ENCODE data around the gene CLDN4.
"Not testable (repeated sequence)": the region's sequence is repeated elsewhere in the genome, so short reads cannot be mapped to it uniquely, and the experiment has no call there.

The CLDN4 gene

GRCh38 chr7:73830681-73831583, at the start of gene CLDN4:
TSS of gene CLDN4 (plus strand) at chr7:73830996. CDS start at chr7:73831202, 206 bp downstream.
- DNase-seq: no peak

- no peak for DNase-seq
Observed at GRCh38 chr7:73786588-73786987, 44.2 kb upstream of the CLDN4 start.

GRCh38 chr7:73787786-73788048, 43.1 kb upstream of the CLDN4 start:
- DNase-seq: not testable (repeated sequence)

GRCh38 chr7:73789051-73789450, 41.7 kb upstream of the CLDN4 start:
- DNase-seq: no peak

- not testable (repeated sequence) for DNase-seq
Observed at GRCh38 chr7:73791170-73791690, 39.6 kb upstream of the CLDN4 start.

- DNase-seq: not testable (repeated sequence)
Observed at GRCh38 chr7:73795188-73795587, 35.6 kb upstream of the CLDN4 start.

- not testable (repeated sequence) for DNase-seq
Observed at GRCh38 chr7:73796656-73797055, 34.1 kb upstream of the CLDN4 start.

GRCh38 chr7:73797176-73797575, 33.6 kb upstream of the CLDN4 start:
- DNase-seq: not testable (repeated sequence)

GRCh38 chr7:73799282-73800141, 31.3 kb upstream of the CLDN4 start:
- no peak for DNase-seq

- no peak for DNase-seq
Observed at GRCh38 chr7:73801577-73801976, 29.2 kb upstream of the CLDN4 start.

- no peak for DNase-seq
Observed at GRCh38 chr7:73802459-73802858, 28.3 kb upstream of the CLDN4 start.

GRCh38 chr7:73809467-73809951, 21.3 kb upstream of the CLDN4 start:
- no peak for DNase-seq

GRCh38 chr7:73810998-73811360, 19.8 kb upstream of the CLDN4 start:
- DNase-seq: no peak

- DNase-seq: peak; percentile 2 to 5
Observed at GRCh38 chr7:73811760-73812168, 19.0 kb upstream of the CLDN4 start.

GRCh38 chr7:73812996-73813395, 17.8 kb upstream of the CLDN4 start:
- no peak for DNase-seq

- DNase-seq: no peak
Observed at GRCh38 chr7:73815436-73815835, 15.4 kb upstream of the CLDN4 start.

GRCh38 chr7:73817121-73817520, 13.7 kb upstream of the CLDN4 start:
- DNase-seq: no peak

GRCh38 chr7:73820013-73820412, 10.8 kb upstream of the CLDN4 start:
- no peak for DNase-seq

- not testable (repeated sequence) for DNase-seq
Observed at GRCh38 chr7:73821597-73822285, 9.1 kb upstream of the CLDN4 start.

- no peak for DNase-seq
Observed at GRCh38 chr7:73822319-73823173, 8.2 kb upstream of the CLDN4 start.

GRCh38 chr7:73823257-73823656, 7.5 kb upstream of the CLDN4 start:
- DNase-seq: no peak
